HepG2 (cell line): ENCODE measurements around the gene SUN5. TPM values are rescaled to one million over a fixed set of nuclear protein-coding genes. Genes with fewer than 3 reads are reported as not detected.

Experiments used
- ATAC-seq: fragments of 200-7000 bp; cut with Tn5 transposase; 3 replicates; pipeline ENCODE4 v1.9.1; 2020; ENCODE audit warnings: mild to moderate bottlenecking, moderate library complexity
- BruUV-seq: library from RNA; stranded (reverse); fragments of 400-500 nt; replicated peaks from 2 replicates; lab custom pipeline; 2021; lab: Mats Ljungman, UMichigan
- CTCF ChIA-PET: fragments of 300-600 bp; formaldehyde crosslinking; extraction: SDS; loops from one replicate; lab custom pipeline; 2021; ENCODE audit warnings: low total read pairs, inconsistent platforms, low intra/inter-chr PET ratio; lab: Yijun Ruan, JAX
- POLR2A ChIA-PET: fragments of 350-600 bp; sonication (Branson Sonifier 250); formaldehyde crosslinking; loops from one replicate; lab custom pipeline; 2020; ENCODE audit warnings: antibody characterized with exemption, inconsistent platforms; lab: Yijun Ruan, JAX
- DNase-seq: peaks from one replicate; pipeline ENCODE4 v3.0.0-alpha.2; 2015; ENCODE audit warnings: low spot score
- FAIRE-seq: peaks from 3 replicates; lab custom pipeline; 2011; peaks lifted over from hg19 to GRCh38; lab: Jason Lieb, UNC
- H2AFZ ChIP-seq: one replicate; pipeline ENCODE4 v1.6.1; 2011; ENCODE audit warnings: low read length, inconsistent platforms
- H3K27ac ChIP-seq: fragments of 300-600 bp; 3 replicates; pipeline ENCODE4 v1.8.0; 2011; ENCODE audit warnings: mixed run types, mild to moderate bottlenecking, mixed read lengths, low read length, inconsistent platforms; ENCODE audit not compliant: insufficient read depth; ENCODE audit errors: extremely low read length
- H3K27me3 ChIP-seq, 2 experiments: fragments of 200-600 bp in 1 of 2; 2 replicates in 1 of 2; 3 replicates in 1 of 2; pipeline versions ENCODE4 v1.6.0 to v1.8.0; 2011; ENCODE audit warnings: low read length in 2 of 2, mild to moderate bottlenecking in 2 of 2, moderate library complexity in 2 of 2, inconsistent platforms in 1 of 2; ENCODE audit not compliant: insufficient read depth in 2 of 2, control insufficient read depth in 1 of 2
- H3K36me3 ChIP-seq, 2 experiments: fragments of 200-600 bp in 1 of 2; replicated peaks in 1 of 2; 2 replicates in 1 of 2; 3 replicates in 1 of 2; pipeline versions ENCODE4 v1.5.1 to v1.8.0; 2011; ENCODE audit warnings: low read length in 2 of 2, inconsistent platforms in 1 of 2; ENCODE audit not compliant: insufficient read depth in 2 of 2, control insufficient read depth in 1 of 2
- H3K4me1 ChIP-seq: 2 replicates; pipeline ENCODE4 v1.5.1; 2012; ENCODE audit warnings: low read length, inconsistent platforms; ENCODE audit not compliant: insufficient read depth
- H3K4me2 ChIP-seq: 2 replicates; pipeline ENCODE4 v1.6.0; 2011; ENCODE audit warnings: low read depth, low read length, inconsistent platforms
- H3K4me3 ChIP-seq, 3 experiments: fragments of 200-600 bp in 1 of 3; sonication (generic), shearing (Covaris generic) in 1 of 3; replicated peaks in 1 of 3; 2 replicates each; pipeline ENCODE4 v1.5.1; 2011 to 2016; ENCODE audit warnings: low read length in 3 of 3, inconsistent platforms in 2 of 3, low read depth in 2 of 3, mild to moderate bottlenecking in 2 of 3, control low read depth in 1 of 3, mixed read lengths in 1 of 3; ENCODE audit not compliant: insufficient read depth in 1 of 3
- H3K79me2 ChIP-seq: one replicate; pipeline ENCODE4 v1.6.1; 2011; ENCODE audit warnings: low read length, inconsistent platforms; ENCODE audit not compliant: insufficient read depth
- H3K9ac ChIP-seq: 2 replicates; pipeline ENCODE4 v1.6.0; 2011; ENCODE audit warnings: mild to moderate bottlenecking, low read depth, low read length, inconsistent platforms; ENCODE audit not compliant: insufficient read depth
- H3K9me3 ChIP-seq: 2 replicates; pipeline ENCODE4 v1.5.1; 2012; ENCODE audit warnings: mild to moderate bottlenecking, low read length
- H4K20me1 ChIP-seq: 2 replicates; pipeline ENCODE4 v1.6.0; 2011; ENCODE audit warnings: inconsistent platforms, mild to moderate bottlenecking, low read length, moderate library complexity; ENCODE audit not compliant: insufficient read depth
- EEA1 ChIP-seq: sonication (generic); formaldehyde crosslinking; IDR thresholded peaks from 2 replicates; pipeline ENCODE4 v1.5.1; 2020; ENCODE audit warnings: mild to moderate bottlenecking, missing genetic modification reagents, borderline replicate concordance
- HDAC1 ChIP-seq: sonication (generic); formaldehyde crosslinking; IDR thresholded peaks from 2 replicates; pipeline ENCODE4 v1.5.1; 2020; ENCODE audit warnings: mild to moderate bottlenecking, missing genetic modification reagents
- HNF4G ChIP-seq, 2 experiments: sonication (generic) in 1 of 2; formaldehyde crosslinking in 1 of 2; IDR thresholded peaks; 2 replicates each; pipeline versions ENCODE4 v1.4.0 to v1.6.1; 2011 to 2020; ENCODE audit warnings: borderline replicate concordance in 2 of 2, low read depth in 2 of 2, mild to moderate bottlenecking in 2 of 2, low read length in 1 of 2, missing genetic modification reagents in 1 of 2, moderate library complexity in 1 of 2
- IKZF4 ChIP-seq: sonication (generic); formaldehyde crosslinking; IDR thresholded peaks from 2 replicates; pipeline ENCODE4 v1.5.1; 2020; ENCODE audit warnings: borderline replicate concordance, mild to moderate bottlenecking, low read depth, missing genetic modification reagents; ENCODE audit errors: not compliant biosample characterization
- ZBTB46 ChIP-seq: sonication (generic); formaldehyde crosslinking; IDR thresholded peaks from 2 replicates; pipeline ENCODE4 v1.4.0; 2020; ENCODE audit warnings: mild to moderate bottlenecking, missing genetic modification reagents, borderline replicate concordance
- ZNF280B ChIP-seq: sonication (generic); formaldehyde crosslinking; IDR thresholded peaks from 2 replicates; pipeline ENCODE4 v1.5.0; 2020; ENCODE audit warnings: missing genetic modification reagents, mild to moderate bottlenecking, borderline replicate concordance
- ZNF282 ChIP-seq: fragments of 450-650 bp; IDR thresholded peaks from 2 replicates; pipeline ENCODE4 v1.6.1; 2018; ENCODE audit not compliant: partially characterized antibody
- ZNF296 ChIP-seq: sonication (generic); formaldehyde crosslinking; conservative IDR thresholded peaks from 2 replicates; pipeline ENCODE4 v1.5.0; 2020; ENCODE audit warnings: mild to moderate bottlenecking, missing genetic modification reagents
- ZNF839 ChIP-seq: sonication (generic); formaldehyde crosslinking; IDR thresholded peaks from 2 replicates; pipeline ENCODE4 v1.4.0; 2020; ENCODE audit warnings: missing genetic modification reagents, mild to moderate bottlenecking, borderline replicate concordance
- WGBS: methylation state at CpG from one replicate; pipeline ENCODE4 v1.1.6; 2017; ENCODE audit warnings: low lambda C conversion rate; 5-methylcytosine and 5-hydroxymethylcytosine counted together
- in situ Hi-C: cut with HindIII; loops from 2 replicates; pipeline ENCODE4 v1.10.0; 2017; ENCODE audit warnings: low pct_unique_long_range_greater_than_20kb; ENCODE audit not compliant: extremely low pct_ligation_motif_present
- intact Hi-C: fragments of 100-400 bp; cut with micrococcal nuclease; formaldehyde crosslinking; loops from one replicate; pipeline ENCODE4 v1.10.0; 2022; ENCODE audit not compliant: unreplicated experiment
- polyA plus RNA-seq, 8 experiments: library from polyadenylated mRNA; depleted of rRNA in 3 of 8; stranded (reverse) in 7 of 8; unstranded in 1 of 8; fragments of >200 nt; fragmentation: Illumina TruSeq in 4 of 8; extraction: Trizol in 4 of 8; gene quantifications; 2 replicates each; pipeline versions ENCODE4 v1.2.1 to v1.2.3, GENCODE V29; 2011 to 2016; ENCODE audit warnings: low read depth in 4 of 8, missing spikeins in 1 of 8, mixed read lengths in 1 of 8; ENCODE audit not compliant: insufficient read depth in 1 of 8
- total RNA-seq, 5 experiments: library from RNA; depleted of rRNA; stranded (reverse); fragments of >200 nt; fragmentation: Illumina TruSeq; extraction: Trizol; gene quantifications; 2 replicates each; pipeline ENCODE4 v1.2.3, GENCODE V29; 2016; ENCODE audit warnings: low read depth in 1 of 5

The SUN5 gene
- total and polyA plus RNA-seq, 2 of the 13 experiments (the other 11 are each of a cell fraction or from before 2014, with no cell fraction given), result not detected

GRCh38 chr20:32972181-32973076 lies 31.8 kb downstream of the SUN5 start (continued):
- peak; percentile 75; the same call in 1 of the 2 replicates for TF ChIP-seq ZNF280B (CRISPR knock-in tag)

- no peaks in the 10 kb centered on the region for H3K79me2 ChIP-seq
- peaks cover 1 to 24% of the 10 kb centered on the region in 2 experiments; a peak in 3 of 5 replicates for H3K27me3 ChIP-seq
- H3K4me2 ChIP-seq, result peak overlapping the region; percentile 40
- peak overlapping the region; percentile 6; the same call in 1 of the 2 replicates for H3K9ac ChIP-seq
- TF ChIP-seq ZBTB46, result no peak
- TF ChIP-seq EEA1 (CRISPR knock-in tag), result no peak
- no peak for TF ChIP-seq ZNF839 (CRISPR knock-in tag)
- TF ChIP-seq ZNF296 (CRISPR knock-in tag), result no peak
- TF ChIP-seq ZNF282, result peak; percentile 39
- TF ChIP-seq IKZF4, result peak; percentile 28
- TF ChIP-seq HNF4G (IDR thresholded peaks at IDR 0.05; ENCODE audit: borderline replicate concordance, low read depth, low read length), result no peak
- no peak for TF ChIP-seq HNF4G (CRISPR knock-in tag; IDR thresholded peaks at IDR 0.05; ENCODE audit: borderline replicate concordance, low read depth)
- TF ChIP-seq HDAC1 (CRISPR knock-in tag), result no peak
- DNase-seq, result no peak
- peak overlapping the region; percentile 73 for H2AFZ ChIP-seq
- in situ Hi-C loops (no loop called here), intact Hi-C loops (no loop called here)
- no peaks in the 10 kb centered on the region for H3K36me3 ChIP-seq
- POLR2A ChIA-PET, result no interaction called here
- peak; percentile 7; the same call in 1 of the 3 replicates for ATAC-seq
- WGBS, result 50% methylated on average over 6 of the region's 6 CpGs
- peaks cover 53% of the 10 kb centered on the region for H3K4me1 ChIP-seq
- CTCF ChIA-PET, result no interaction called here
- no peaks in the 10 kb centered on the region for H4K20me1 ChIP-seq
- H3K27ac ChIP-seq, result no peak overlapping the region
- H3K4me3 ChIP-seq, result no peak overlapping the region
- FAIRE-seq, result no peak
- H3K9me3 ChIP-seq, result no peaks in the 10 kb centered on the region
- no TSS peak for BruUV-seq
Measured at GRCh38 chr20:32971703-32972161, 32.5 kb downstream of the SUN5 start.
